OCI-LY1 (cell line): Measurements from ENCODE around the gene TNIP2.

Source experiments
- CTCF ChIP-seq: fragments of 200-600 bp; sonication (generic), shearing (Covaris generic); IDR thresholded peaks from 2 replicates; pipeline ENCODE4 v1.5.1; 2017; ENCODE audit warnings: mild to moderate bottlenecking, antibody characterized with exemption, low read length, moderate library complexity, mixed read lengths
- EZH2 ChIP-seq: fragments of 200-600 bp; sonication (generic), shearing (Covaris generic); IDR thresholded peaks from 2 replicates; pipeline ENCODE4 v1.8.0; 2017; ENCODE audit warnings: borderline replicate concordance, mixed run types, mild to moderate bottlenecking, antibody characterized with exemption, low read length, moderate library complexity, mixed read lengths

- TF ChIP-seq CTCF (no peak), EZH2 (no peak)
Measured at GRCh38 chr4:2702361-2702760, 53.8 kb downstream of the TNIP2 start.
